Left lung (tissue), 10 donors: ENCODE results near the gene IFT81. TPM values are rescaled to one million over a fixed set of nuclear protein-coding genes. Genes with fewer than 3 reads are reported as not detected.

Experiments
- ATAC-seq: fragments of 200-7000 bp; cut with Tn5 transposase; one replicate; pipeline ENCODE4 v1.9.1; 2020; ENCODE audit warnings: moderate library complexity
- DNase-seq, 4 donors: peaks; one replicate each; pipeline ENCODE4 v3.0.0-alpha.2; 2013 to 2020
- H3K27ac ChIP-seq, 2 donors: fragments of 200-600 bp; sonication (generic) in 1 of 2; one replicate each; pipeline versions ENCODE4 v1.5.0 to v1.8.0; 2020 to 2021
- H3K27me3 ChIP-seq, 2 donors: fragments of 200-600 bp; sonication (generic) in 1 of 2; one replicate each; pipeline versions ENCODE4 v1.5.0 to v1.8.0; 2020 to 2021
- H3K36me3 ChIP-seq, 2 donors: fragments of 200-600 bp; sonication (generic) in 1 of 2; one replicate each; pipeline versions ENCODE4 v1.5.0 to v1.8.0; 2020 to 2021
- H3K4me1 ChIP-seq, 2 donors: fragments of 200-600 bp; one replicate each; pipeline ENCODE4 v1.8.0; 2021
- H3K4me3 ChIP-seq, 2 donors: fragments of 200-600 bp; sonication (generic) in 1 of 2; one replicate each; pipeline versions ENCODE4 v1.5.0 to v1.8.0; 2020 to 2021; ENCODE audit warnings: mild to moderate bottlenecking in 1 of 2
- H3K9me3 ChIP-seq, 2 donors: fragments of 200-600 bp; sonication (generic) in 1 of 2; one replicate each; pipeline versions ENCODE4 v1.5.0 to v1.8.0; 2020 to 2021
- intact Hi-C, 2 donors: fragments of 100-400 bp; cut with DNase I; formaldehyde crosslinking; loops; one replicate each; pipeline versions ENCODE4 v1.11.2 to v1.14.2; 2022
- polyA plus RNA-seq, 6 donors: library from polyadenylated mRNA; unstranded; fragments of 120-200 nt; gene quantifications; one replicate each; pipeline ENCODE4 v1.2.1, GENCODE V29; 2013; ENCODE audit not compliant: insufficient read length in 6 of 6
- total RNA-seq, 2 donors: library from RNA; stranded (reverse); fragmentation: NEBNext Ultra II Directional; extraction: Animal tissue kit (Norgen Biotek cat#: 25700); gene quantifications; one replicate each; pipeline ENCODE4 v1.2.1, GENCODE V29; 2021
- TF ChIP-seq, protein P1 (sequence below), 2 donors: fragments of 200-600 bp; sonication (generic) in 1 of 2; IDR thresholded peaks; one replicate each; pipeline versions ENCODE4 v1.5.0 to v1.8.0; 2021; ENCODE audit warnings: antibody characterized with exemption in 2 of 2
- donor health status: DM: no; HTN: yes; CAD: no.
- donor health status: DM: no; HTN: no; CAD: no.

The IFT81 gene
- total and polyA plus RNA-seq, 8 donors = 11.0 to 47.6 (median 40.8) TPM

DNA sequence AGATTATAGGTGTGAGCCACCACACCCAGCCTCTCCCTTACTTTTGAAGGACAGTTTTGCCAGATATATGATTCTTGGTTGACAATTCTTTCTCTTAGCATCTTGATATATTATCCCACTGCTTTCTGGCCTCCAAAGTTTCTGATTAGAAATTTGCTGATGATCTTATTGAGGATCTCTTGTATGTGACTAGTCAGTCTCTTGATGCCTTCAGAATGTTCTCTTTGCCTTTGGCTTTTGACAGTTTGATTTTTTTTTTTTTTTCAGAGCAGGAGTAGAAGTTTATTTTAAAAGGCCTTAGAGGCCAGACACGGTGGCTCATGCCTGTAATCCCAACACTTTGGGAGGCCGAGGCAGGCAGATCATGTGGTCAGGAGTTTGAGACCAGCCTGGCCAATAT, 32.6 kb downstream of the IFT81 start:
- H3K4me3 ChIP-seq = no peak overlapping the region
- H3K4me1 ChIP-seq = no peaks in the 10 kb centered on the region
- TF ChIP-seq, protein P1, sequence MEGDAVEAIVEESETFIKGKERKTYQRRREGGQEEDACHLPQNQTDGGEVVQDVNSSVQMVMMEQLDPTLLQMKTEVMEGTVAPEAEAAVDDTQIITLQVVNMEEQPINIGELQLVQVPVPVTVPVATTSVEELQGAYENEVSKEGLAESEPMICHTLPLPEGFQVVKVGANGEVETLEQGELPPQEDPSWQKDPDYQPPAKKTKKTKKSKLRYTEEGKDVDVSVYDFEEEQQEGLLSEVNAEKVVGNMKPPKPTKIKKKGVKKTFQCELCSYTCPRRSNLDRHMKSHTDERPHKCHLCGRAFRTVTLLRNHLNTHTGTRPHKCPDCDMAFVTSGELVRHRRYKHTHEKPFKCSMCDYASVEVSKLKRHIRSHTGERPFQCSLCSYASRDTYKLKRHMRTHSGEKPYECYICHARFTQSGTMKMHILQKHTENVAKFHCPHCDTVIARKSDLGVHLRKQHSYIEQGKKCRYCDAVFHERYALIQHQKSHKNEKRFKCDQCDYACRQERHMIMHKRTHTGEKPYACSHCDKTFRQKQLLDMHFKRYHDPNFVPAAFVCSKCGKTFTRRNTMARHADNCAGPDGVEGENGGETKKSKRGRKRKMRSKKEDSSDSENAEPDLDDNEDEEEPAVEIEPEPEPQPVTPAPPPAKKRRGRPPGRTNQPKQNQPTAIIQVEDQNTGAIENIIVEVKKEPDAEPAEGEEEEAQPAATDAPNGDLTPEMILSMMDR (IDR thresholded peaks at IDR 0.05) = no peak
- ATAC-seq (no peak), DNase-seq (no peak)
- H3K9me3 ChIP-seq = peaks cover 0 to 21% of the 10 kb centered on the region in 2 donors
- H3K27me3 ChIP-seq = no peaks in the 10 kb centered on the region
- intact Hi-C loops = no loop called here
- H3K27ac ChIP-seq = no peak overlapping the region
- H3K36me3 ChIP-seq = peaks cover 0 to 29% of the 10 kb centered on the region in 2 donors

DNA sequence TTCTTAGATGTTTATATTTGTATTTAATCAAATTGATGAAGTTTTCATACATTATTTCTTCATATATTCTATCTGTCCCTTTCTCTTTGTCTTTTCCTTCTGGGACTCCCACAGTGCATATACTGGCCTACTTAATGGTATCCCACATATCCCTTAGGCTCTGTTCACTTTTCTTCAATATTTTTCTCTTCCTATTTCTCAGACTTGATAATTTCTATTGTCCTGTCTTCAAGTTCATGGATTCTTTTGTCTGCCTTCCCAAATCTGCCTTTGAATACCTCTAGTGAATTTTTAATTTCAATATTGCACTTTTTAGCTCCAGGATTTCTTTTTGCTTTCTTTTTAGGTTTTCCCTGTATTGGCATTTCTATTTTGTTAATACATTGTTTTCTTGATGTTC, 33.4 kb downstream of the IFT81 start:
- TF ChIP-seq, protein P1 (IDR thresholded peaks at IDR 0.05) = no peak
- no peaks in the 10 kb centered on the region for H3K27me3 ChIP-seq
- DNase-seq = no peak

DNA sequence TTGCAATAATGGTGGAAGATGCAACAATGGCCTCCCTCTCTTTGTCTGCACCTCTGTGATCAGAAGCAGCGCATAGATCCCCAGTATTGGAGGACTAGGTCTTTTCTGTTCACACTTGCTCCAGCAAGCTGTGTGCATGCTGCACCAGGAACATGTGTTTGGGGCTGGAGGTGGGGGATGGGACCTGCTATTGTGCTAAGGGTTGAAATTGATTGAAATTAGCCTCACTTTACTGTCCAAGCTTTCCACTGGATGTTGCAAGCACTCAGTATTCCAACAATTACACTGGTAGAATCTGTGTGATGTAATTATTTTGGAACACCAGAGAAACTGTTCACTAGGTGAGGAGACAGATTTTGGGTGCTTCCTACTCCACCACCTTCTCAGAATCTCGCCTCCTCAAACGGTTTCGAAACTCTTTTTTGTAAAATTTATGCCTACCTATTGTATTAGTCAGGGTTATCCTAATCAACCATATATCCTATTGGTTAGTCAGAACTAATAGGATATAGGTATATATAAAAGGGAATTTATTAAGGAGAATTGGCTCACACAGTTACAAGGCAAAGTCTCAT, 35.6 kb downstream of the IFT81 start:
- TF ChIP-seq, protein P1 (IDR thresholded peaks at IDR 0.05) = no peak
- peaks cover 0 to 21% of the 10 kb centered on the region in 2 donors for H3K9me3 ChIP-seq
- H3K27ac ChIP-seq = no peak overlapping the region
- H3K36me3 ChIP-seq = peaks cover 0 to 29% of the 10 kb centered on the region in 2 donors
- H3K27me3 ChIP-seq = no peaks in the 10 kb centered on the region
- DNase-seq = no peak
- H3K4me1 ChIP-seq = no peaks in the 10 kb centered on the region
- no peak overlapping the region for H3K4me3 ChIP-seq
- intact Hi-C loops = no loop called here
- ATAC-seq = no peak

More for the DNA sequence above, 33.4 kb downstream of the IFT81 start:
- H3K4me3 ChIP-seq = no peak overlapping the region
- peaks cover 0 to 21% of the 10 kb centered on the region in 2 donors for H3K9me3 ChIP-seq
- intact Hi-C loops = no loop called here
- no peak for ATAC-seq
- H3K4me1 ChIP-seq = no peaks in the 10 kb centered on the region
- peaks cover 0 to 29% of the 10 kb centered on the region in 2 donors for H3K36me3 ChIP-seq
- H3K27ac ChIP-seq = no peak overlapping the region

DNA sequence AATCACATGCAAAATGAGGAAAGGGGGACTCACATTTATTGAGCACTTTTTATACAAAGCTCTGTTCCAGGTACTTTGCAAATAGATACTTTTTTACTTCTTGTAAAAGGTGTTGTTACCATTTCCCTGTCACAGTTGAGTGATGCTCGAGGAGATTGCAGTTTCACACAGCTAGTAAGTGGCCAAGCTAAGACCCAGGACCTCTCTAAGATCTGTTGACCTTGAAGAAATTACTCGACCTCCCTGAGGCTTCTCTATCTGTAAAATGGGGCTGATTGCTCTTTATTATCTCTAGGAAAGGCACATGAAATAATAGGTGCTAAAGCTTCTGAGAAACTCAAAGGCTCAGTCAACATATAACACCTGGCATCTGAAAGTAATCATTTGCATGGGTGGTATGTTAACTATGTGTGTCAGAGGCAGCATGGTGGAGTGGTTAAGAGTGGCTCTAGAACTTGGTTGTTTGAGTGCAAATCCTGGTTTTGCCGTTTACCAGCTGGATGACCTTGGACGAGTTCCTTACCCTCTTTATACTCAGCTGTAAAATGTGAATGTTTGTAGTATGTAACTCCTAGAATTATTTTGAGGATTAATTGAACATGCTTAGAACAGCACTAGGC, 41.5 kb downstream of the IFT81 start:
- H3K36me3 ChIP-seq = no peaks in the 10 kb centered on the region
- TF ChIP-seq, protein P1 (IDR thresholded peaks at IDR 0.05) = no peak
- ATAC-seq = peak; percentile 94
- intact Hi-C loops = no loop called here
- no peak overlapping the region for H3K4me3 ChIP-seq
- no peak overlapping the region for H3K27ac ChIP-seq
- no peaks in the 10 kb centered on the region for H3K27me3 ChIP-seq
- no peak for DNase-seq
- no peaks in the 10 kb centered on the region for H3K9me3 ChIP-seq
- H3K4me1 ChIP-seq = no peaks in the 10 kb centered on the region

DNA sequence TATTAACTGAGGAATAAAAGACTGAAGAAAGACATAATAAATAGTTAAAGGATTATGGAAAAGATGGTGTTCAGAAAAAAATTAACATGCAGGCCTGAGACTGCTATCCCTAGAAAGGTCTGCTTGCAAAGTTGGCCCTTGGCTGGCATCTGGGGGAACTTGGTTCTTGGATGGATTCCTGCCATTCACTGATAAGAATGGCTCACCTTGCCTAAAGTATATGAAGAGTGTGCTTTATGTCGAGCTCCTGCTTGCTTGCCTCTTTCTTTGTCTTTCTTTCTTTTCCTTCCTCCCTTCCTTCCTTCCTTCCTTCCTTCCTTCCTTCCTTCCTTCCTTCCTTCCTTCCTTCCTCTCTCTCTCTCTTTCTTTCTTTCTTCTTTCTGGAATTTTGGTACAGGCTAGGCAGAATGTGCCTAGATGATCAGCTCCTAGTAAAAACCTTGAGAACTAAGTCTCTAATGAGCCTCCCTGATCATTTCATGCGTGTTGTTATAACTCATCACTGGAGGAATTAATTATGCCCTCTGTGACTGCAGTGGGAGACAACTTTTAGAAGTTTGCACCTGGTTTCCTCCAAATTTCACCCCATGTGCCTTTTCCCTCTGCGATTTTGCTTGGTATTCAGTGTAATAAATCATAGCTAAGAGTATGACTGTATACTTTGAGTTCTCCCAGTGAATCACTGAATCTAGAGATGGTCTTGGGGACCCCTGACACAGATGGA, 44.7 kb downstream of the IFT81 start:
- no peak overlapping the region for H3K27ac ChIP-seq
- no peaks in the 10 kb centered on the region for H3K4me1 ChIP-seq
- intact Hi-C loops = no loop called here
- H3K4me3 ChIP-seq = no peak overlapping the region
- TF ChIP-seq, protein P1 (IDR thresholded peaks at IDR 0.05) = no peak
- H3K27me3 ChIP-seq = no peaks in the 10 kb centered on the region
- no peaks in the 10 kb centered on the region for H3K9me3 ChIP-seq
- ATAC-seq = no peak
- no peaks in the 10 kb centered on the region for H3K36me3 ChIP-seq
- no peak for DNase-seq
